ENCODE measurements around the gene ADAMTSL5.

DNA sequence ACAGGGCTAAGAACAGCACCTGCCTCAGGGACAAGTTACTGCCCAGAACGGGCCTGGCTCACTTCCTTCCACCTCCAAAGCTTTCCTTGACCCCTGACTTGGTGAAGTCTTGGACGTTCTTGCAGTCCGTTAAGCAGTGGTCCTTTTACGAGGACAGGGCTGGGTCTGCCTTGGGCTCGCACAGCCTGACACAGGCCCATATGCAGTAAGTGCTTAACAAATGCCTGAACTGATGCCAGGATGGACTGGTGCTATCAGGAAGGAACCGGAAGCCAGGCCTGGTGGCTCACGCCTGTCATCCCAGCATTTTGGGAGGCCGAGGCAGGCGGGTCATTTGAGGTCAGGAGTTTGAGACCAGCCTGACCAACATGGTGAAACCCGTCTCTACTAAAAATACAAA is 9.2 kb upstream of the ADAMTSL5 start:
- TF ChIP-seq, protein P1, sequence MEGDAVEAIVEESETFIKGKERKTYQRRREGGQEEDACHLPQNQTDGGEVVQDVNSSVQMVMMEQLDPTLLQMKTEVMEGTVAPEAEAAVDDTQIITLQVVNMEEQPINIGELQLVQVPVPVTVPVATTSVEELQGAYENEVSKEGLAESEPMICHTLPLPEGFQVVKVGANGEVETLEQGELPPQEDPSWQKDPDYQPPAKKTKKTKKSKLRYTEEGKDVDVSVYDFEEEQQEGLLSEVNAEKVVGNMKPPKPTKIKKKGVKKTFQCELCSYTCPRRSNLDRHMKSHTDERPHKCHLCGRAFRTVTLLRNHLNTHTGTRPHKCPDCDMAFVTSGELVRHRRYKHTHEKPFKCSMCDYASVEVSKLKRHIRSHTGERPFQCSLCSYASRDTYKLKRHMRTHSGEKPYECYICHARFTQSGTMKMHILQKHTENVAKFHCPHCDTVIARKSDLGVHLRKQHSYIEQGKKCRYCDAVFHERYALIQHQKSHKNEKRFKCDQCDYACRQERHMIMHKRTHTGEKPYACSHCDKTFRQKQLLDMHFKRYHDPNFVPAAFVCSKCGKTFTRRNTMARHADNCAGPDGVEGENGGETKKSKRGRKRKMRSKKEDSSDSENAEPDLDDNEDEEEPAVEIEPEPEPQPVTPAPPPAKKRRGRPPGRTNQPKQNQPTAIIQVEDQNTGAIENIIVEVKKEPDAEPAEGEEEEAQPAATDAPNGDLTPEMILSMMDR (IDR thresholded peaks at IDR 0.05), result no peak
- TF ChIP-seq POLR2AphosphoS5 (IDR thresholded peaks at IDR 0.05) (no peak), POLR2A (IDR thresholded peaks at IDR 0.05) (no peak), EP300 (IDR thresholded peaks at IDR 0.05) (no peak)

Data from stomach (tissue), 4 donors.